Smooth muscle cell (in vitro differentiated cells): ENCODE data around the gene EXD2. TPM values are rescaled to one million over a fixed set of nuclear protein-coding genes. Genes with fewer than 3 reads are reported as not detected.
"Not testable (repeated sequence)": the region's sequence is repeated elsewhere in the genome, so short reads cannot be mapped to it uniquely, and the experiment has no call there.

Experiments used
- DNase-seq: peaks from one replicate; lab custom pipeline; 2025; ENCODE audit not compliant: unreplicated experiment; lab: John Stamatoyannopoulos, UW
- H2AFZ ChIP-seq: fragments of 200-600 bp; sonication (generic); 2 replicates; pipeline ENCODE4 v1.6.0; 2016; ENCODE audit warnings: antibody characterized with exemption, low read depth, mild to moderate bottlenecking
- H3F3A ChIP-seq: fragments of 200-600 bp; sonication (generic); 2 replicates; pipeline ENCODE4 v1.6.0; 2017; ENCODE audit warnings: antibody characterized with exemption, low read depth
- H3K27ac ChIP-seq: fragments of 200-600 bp; sonication (generic); 2 replicates; pipeline ENCODE4 v1.5.1; 2016; ENCODE audit warnings: low read depth, mild to moderate bottlenecking
- H3K27me3 ChIP-seq: fragments of 200-600 bp; sonication (generic); 2 replicates; pipeline ENCODE4 v1.6.1; 2016; ENCODE audit warnings: low read depth, mild to moderate bottlenecking
- H3K36me3 ChIP-seq: fragments of 200-600 bp; sonication (generic); 2 replicates; pipeline ENCODE4 v1.5.1; 2016; ENCODE audit warnings: low read depth
- H3K4me1 ChIP-seq: fragments of 200-600 bp; sonication (generic); 2 replicates; pipeline ENCODE4 v1.5.1; 2016; ENCODE audit warnings: low read depth
- H3K4me2 ChIP-seq: fragments of 200-600 bp; sonication (generic); 2 replicates; pipeline ENCODE4 v1.6.0; 2016; ENCODE audit warnings: mild to moderate bottlenecking
- H3K4me3 ChIP-seq: fragments of 200-600 bp; sonication (generic); 2 replicates; pipeline ENCODE4 v1.5.1; 2016; ENCODE audit warnings: mild to moderate bottlenecking
- H3K79me2 ChIP-seq: fragments of 200-600 bp; sonication (generic); 2 replicates; pipeline ENCODE4 v1.6.0; 2016; ENCODE audit warnings: low read depth, mild to moderate bottlenecking
- H3K9ac ChIP-seq: fragments of 200-600 bp; sonication (generic); 2 replicates; pipeline ENCODE4 v1.6.0; 2016; ENCODE audit warnings: low read depth
- H3K9me3 ChIP-seq: fragments of 200-600 bp; sonication (generic); replicated peaks from 2 replicates; pipeline ENCODE4 v1.5.1; 2016; ENCODE audit warnings: low read depth
- H4K20me1 ChIP-seq: fragments of 200-600 bp; sonication (generic); 2 replicates; pipeline ENCODE4 v1.6.0; 2016; ENCODE audit warnings: low read depth
- WGBS: methylation state at CpG from one replicate; pipeline ENCODE4 v1.1.7; 2016; ENCODE audit warnings: low lambda C conversion rate; 5-methylcytosine and 5-hydroxymethylcytosine counted together
- polyA plus RNA-seq: library from polyadenylated mRNA; unstranded; fragments of >200 nt; fragmentation: Nextera tagmentation; extraction: Ambion mirVana; gene quantifications from 2 replicates; pipeline ENCODE4 v1.2.1, GENCODE V29; 2016
- total RNA-seq: library from RNA; depleted of rRNA; stranded (reverse); fragments of >200 nt; gene quantifications from 2 replicates; pipeline ENCODE4 v1.2.3, GENCODE V29; 2014
- TF ChIP-seq, protein P1 (sequence below): fragments of 200-600 bp; sonication (generic); IDR thresholded peaks from 2 replicates; pipeline ENCODE4 v1.5.1; 2017; ENCODE audit warnings: borderline replicate concordance, mild to moderate bottlenecking, antibody characterized with exemption; ENCODE audit not compliant: insufficient read depth, poor library complexity, severe bottlenecking

EXD2 gene
- total and polyA plus RNA-seq, 2 experiments from 2014 or later: 12.0 to 12.5 TPM

DNA sequence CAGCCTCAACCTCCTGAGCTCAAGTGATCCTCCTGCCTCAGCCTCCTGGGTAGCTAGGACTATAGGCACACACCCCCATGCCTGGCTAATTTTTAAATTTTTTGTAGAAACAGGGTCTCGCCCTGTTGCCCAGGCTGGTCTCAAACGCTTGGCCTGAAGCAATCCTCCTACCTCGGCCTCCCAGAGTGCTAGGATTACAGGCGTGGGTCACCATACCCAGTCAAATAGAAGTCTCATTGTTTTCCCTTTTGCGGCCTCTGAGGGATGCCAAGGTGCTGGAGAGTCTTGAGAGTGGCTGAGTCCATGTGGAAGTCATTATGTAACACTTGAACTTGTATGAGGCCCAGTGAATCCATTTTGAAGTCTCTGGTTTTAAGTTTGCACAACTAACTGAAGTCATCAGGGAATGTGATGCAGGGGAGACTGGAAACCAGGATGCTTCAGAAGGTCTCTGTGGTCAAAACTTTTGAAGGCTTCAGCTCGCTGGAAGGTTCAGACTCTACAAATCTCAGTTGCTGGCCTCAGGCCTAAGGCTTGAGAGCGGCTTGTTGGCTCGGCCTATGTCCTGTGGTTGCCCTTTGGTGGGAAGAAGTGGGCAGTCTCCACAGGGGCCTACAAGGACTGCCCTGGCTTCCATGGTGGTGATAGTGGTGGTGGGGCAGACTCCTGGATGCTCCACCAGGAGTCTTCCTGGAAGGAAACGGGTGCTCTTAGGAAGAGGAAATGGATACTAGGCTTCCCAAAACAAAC, 97.8 kb downstream of the EXD2 start:
- TF ChIP-seq, protein P1, sequence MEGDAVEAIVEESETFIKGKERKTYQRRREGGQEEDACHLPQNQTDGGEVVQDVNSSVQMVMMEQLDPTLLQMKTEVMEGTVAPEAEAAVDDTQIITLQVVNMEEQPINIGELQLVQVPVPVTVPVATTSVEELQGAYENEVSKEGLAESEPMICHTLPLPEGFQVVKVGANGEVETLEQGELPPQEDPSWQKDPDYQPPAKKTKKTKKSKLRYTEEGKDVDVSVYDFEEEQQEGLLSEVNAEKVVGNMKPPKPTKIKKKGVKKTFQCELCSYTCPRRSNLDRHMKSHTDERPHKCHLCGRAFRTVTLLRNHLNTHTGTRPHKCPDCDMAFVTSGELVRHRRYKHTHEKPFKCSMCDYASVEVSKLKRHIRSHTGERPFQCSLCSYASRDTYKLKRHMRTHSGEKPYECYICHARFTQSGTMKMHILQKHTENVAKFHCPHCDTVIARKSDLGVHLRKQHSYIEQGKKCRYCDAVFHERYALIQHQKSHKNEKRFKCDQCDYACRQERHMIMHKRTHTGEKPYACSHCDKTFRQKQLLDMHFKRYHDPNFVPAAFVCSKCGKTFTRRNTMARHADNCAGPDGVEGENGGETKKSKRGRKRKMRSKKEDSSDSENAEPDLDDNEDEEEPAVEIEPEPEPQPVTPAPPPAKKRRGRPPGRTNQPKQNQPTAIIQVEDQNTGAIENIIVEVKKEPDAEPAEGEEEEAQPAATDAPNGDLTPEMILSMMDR: no peak
- no peak overlapping the region for H3K4me2 ChIP-seq
- no peaks in the 10 kb centered on the region for H3F3A ChIP-seq
- H3K27me3 ChIP-seq: no peaks in the 10 kb centered on the region
- no peak overlapping the region for H3K27ac ChIP-seq
- no peaks in the 10 kb centered on the region for H3K4me1 ChIP-seq
- no peak for DNase-seq
- H2AFZ ChIP-seq: no peak overlapping the region
- 95% methylated on average over 9 of the region's 9 CpGs for WGBS
- H4K20me1 ChIP-seq: no peaks in the 10 kb centered on the region
- no peak overlapping the region for H3K4me3 ChIP-seq
- no peaks in the 10 kb centered on the region for H3K36me3 ChIP-seq
- no peak overlapping the region for H3K9ac ChIP-seq
- H3K79me2 ChIP-seq: no peaks in the 10 kb centered on the region
- H3K9me3 ChIP-seq: no peaks in the 10 kb centered on the region

DNA sequence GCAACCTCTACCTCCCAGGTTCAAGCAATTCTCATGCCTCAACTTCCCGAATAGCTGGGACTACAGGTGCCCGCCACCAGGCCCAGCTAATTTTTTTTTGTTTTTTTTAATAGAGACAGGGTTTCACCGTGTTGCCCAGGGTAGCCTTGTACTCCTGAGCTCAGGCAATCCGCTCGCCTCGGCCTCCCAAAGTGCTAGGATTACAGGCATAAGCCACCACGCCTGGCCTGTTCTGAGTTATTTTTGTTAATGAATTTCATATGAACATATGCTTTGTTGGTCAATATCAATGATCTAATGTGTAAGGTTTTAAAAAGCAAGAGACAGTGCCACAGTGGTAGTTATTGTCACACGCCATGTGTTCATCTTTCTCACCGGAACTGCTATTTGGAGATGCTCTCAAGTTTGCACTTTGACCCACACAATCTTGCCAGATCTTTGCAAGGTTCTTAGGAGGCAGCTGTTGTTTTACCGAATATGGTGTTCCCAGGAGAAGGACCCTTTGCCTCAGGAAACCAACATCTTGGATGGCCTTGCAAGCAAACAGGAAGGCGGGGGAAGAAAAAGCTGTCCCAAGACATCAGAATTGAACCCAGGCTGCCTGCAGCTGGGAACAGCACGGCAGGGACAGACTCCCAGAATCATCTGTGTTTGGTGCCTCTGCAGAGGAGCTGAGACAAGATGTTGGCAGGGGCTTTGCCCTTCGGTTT, 98.7 kb downstream of the EXD2 start:
- TF ChIP-seq, protein P1: no peak

DNA sequence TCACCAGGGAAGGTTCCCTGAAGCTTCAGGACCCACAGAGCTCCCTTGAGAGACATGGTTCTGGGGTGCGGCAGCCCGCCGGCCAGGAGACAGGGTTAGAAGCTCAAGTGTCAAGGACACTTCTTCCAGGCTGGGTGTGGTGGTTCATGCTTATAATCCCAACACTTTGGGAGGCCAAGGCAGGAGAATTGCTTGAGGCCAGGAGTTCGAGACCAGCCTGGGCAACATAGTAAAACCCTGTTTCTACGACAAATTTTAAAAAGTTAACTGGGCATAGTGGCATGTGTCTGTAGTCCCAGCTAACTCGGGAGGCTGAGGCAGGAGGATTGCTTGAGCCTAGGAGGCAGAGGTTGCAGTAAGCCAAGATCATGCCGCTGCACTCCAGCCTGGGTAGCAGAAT, 99.6 kb downstream of the EXD2 start:
- H3K4me1 ChIP-seq, H3K27me3 ChIP-seq, H3F3A ChIP-seq, H2AFZ ChIP-seq, H3K4me2 ChIP-seq, H3K36me3 ChIP-seq, H3K27ac ChIP-seq, H3K9me3 ChIP-seq, H4K20me1 ChIP-seq, H3K79me2 ChIP-seq, DNase-seq, H3K4me3 ChIP-seq, H3K9ac ChIP-seq: not testable (repeated sequence)
- 94% methylated on average over 7 of the region's 7 CpGs for WGBS

More for the DNA sequence above, 98.7 kb downstream of the EXD2 start:
- H3K9ac ChIP-seq: no peak overlapping the region
- no peaks in the 10 kb centered on the region for H3K9me3 ChIP-seq
- no peaks in the 10 kb centered on the region for H4K20me1 ChIP-seq
- H3K79me2 ChIP-seq: no peaks in the 10 kb centered on the region
- DNase-seq: no peak
- 94% methylated on average over 13 of the region's 13 CpGs for WGBS
- H3K27me3 ChIP-seq: no peaks in the 10 kb centered on the region
- H3K4me2 ChIP-seq: no peak overlapping the region
- H3F3A ChIP-seq: no peaks in the 10 kb centered on the region
- H2AFZ ChIP-seq: no peak overlapping the region
- no peak overlapping the region for H3K27ac ChIP-seq
- H3K4me1 ChIP-seq: no peaks in the 10 kb centered on the region
- H3K4me3 ChIP-seq: no peak overlapping the region
- H3K36me3 ChIP-seq: no peaks in the 10 kb centered on the region

DNA sequence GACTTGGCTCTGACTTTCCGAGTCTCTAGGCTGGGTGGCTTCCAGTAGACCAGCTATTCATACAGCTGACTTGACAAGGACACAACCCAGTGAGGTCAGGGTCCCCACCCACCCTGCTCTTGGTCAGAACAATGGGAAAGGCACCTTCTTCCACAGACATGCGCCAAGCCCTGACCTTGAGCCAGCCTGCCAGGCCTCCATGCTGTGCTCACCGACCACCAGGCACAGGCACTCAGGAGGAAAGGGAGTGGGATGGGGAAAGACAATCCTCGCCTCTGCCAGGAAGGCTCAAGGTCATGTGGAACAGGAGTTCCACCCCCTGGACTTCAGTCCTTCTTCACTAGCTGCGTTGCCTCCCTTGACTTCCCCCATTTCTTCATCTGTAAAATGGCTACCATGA, 100.1 kb downstream of the EXD2 start:
- TF ChIP-seq, protein P1: no peak
- Histone ChIP-seq H3K27me3 (no peaks in the 10 kb centered on the region), H3K36me3 (no peaks in the 10 kb centered on the region), H2AFZ (no peak overlapping the region), H3K79me2 (no peaks in the 10 kb centered on the region), H3K27ac (no peak overlapping the region), H3K4me1 (no peaks in the 10 kb centered on the region), H4K20me1 (no peaks in the 10 kb centered on the region), H3F3A (no peaks in the 10 kb centered on the region), H3K9ac (no peak overlapping the region), H3K4me2 (no peak overlapping the region), H3K4me3 (no peak overlapping the region), H3K9me3 (no peaks in the 10 kb centered on the region)
- no peak for DNase-seq
- WGBS: 92% methylated on average over 5 of the region's 5 CpGs
